Endodermal cell (in vitro differentiated cells): ENCODE data around the gene LAMTOR4. TPM values are rescaled to one million over a fixed set of nuclear protein-coding genes. Genes with fewer than 3 reads are reported as not detected.
"Not testable (repeated sequence)": the region's sequence is repeated elsewhere in the genome, so short reads cannot be mapped to it uniquely, and the experiment has no call there.

ENCODE experiments used
- DNase-seq: peaks from one replicate; pipeline ENCODE4 v3.0.0-alpha.2; 2017
- H3K27ac ChIP-seq: 2 replicates; pipeline ENCODE4 v1.5.1; 2013; ENCODE audit warnings: mild to moderate bottlenecking, low read depth, low read length, moderate library complexity
- H3K27me3 ChIP-seq: 2 replicates; pipeline ENCODE4 v1.6.1; 2013; ENCODE audit warnings: mild to moderate bottlenecking, low read length, moderate library complexity; ENCODE audit not compliant: insufficient read depth, control insufficient read depth, poor library complexity, severe bottlenecking
- H3K36me3 ChIP-seq: 2 replicates; pipeline ENCODE4 v1.7.0; 2013; ENCODE audit warnings: mild to moderate bottlenecking, low read length, moderate library complexity; ENCODE audit not compliant: control insufficient read depth, insufficient read depth
- H3K4me1 ChIP-seq: one replicate; pipeline ENCODE4 v1.7.0; 2013; ENCODE audit warnings: low read length; ENCODE audit not compliant: control insufficient read depth, insufficient read depth
- H3K4me3 ChIP-seq: 2 replicates; pipeline ENCODE4 v1.5.1; 2013; ENCODE audit warnings: mild to moderate bottlenecking, low read length, moderate library complexity
- H3K9ac ChIP-seq: 2 replicates; pipeline ENCODE4 v1.6.1; 2013; ENCODE audit warnings: mild to moderate bottlenecking, low read length, moderate library complexity; ENCODE audit not compliant: poor library complexity, severe bottlenecking; ENCODE audit errors: extremely low read depth
- H3K9me3 ChIP-seq: 2 replicates; pipeline ENCODE4 v1.6.1; 2013; ENCODE audit warnings: mild to moderate bottlenecking, low read length, moderate library complexity; ENCODE audit not compliant: control insufficient read depth
- H3K27ac Mint-ChIP-seq: 2 replicates; pipeline ENCODE4 v1.8.0; 2020; ENCODE audit warnings: mixed read lengths
- H3K27me3 Mint-ChIP-seq: 2 replicates; pipeline ENCODE4 v1.8.0; 2021; ENCODE audit warnings: mild to moderate bottlenecking, mixed read lengths; ENCODE audit not compliant: insufficient read depth
- H3K36me3 Mint-ChIP-seq: 2 replicates; pipeline ENCODE4 v1.8.0; 2020; ENCODE audit warnings: low read depth, mixed read lengths
- H3K4me1 Mint-ChIP-seq: 2 replicates; pipeline ENCODE4 v1.8.0; 2020; ENCODE audit warnings: mixed read lengths
- H3K4me3 Mint-ChIP-seq: 2 replicates; pipeline ENCODE4 v1.8.0; 2020; ENCODE audit warnings: mild to moderate bottlenecking, moderate library complexity, mixed read lengths
- H3K9me3 Mint-ChIP-seq: 2 replicates; pipeline ENCODE4 v1.8.0; 2020; ENCODE audit warnings: mild to moderate bottlenecking, mixed read lengths
- whole genome bisulfite sequencing, 2 experiments: methylation state at CpG; one replicate each; pipeline versions ENCODE4 v1.1.5 to v1.1.7; 2013; ENCODE audit warnings: missing lambda C conversion rate in 2 of 2, mixed read lengths in 1 of 2; ENCODE audit not compliant: insufficient coverage in 1 of 2, insufficient read length in 1 of 2; 5-methylcytosine and 5-hydroxymethylcytosine counted together
- total RNA-seq, 2 donors: library from RNA; stranded (reverse); fragmentation: NEBNext Ultra II Directional in 1 of 2; extraction: Animal tissue kit (Norgen Biotek cat#: 25700) in 1 of 2; gene quantifications; 2 replicates in 1 of 2; 3 replicates in 1 of 2; pipeline ENCODE4 v1.2.1, GENCODE V29; 2021
- TF ChIP-seq, protein P1 (sequence below): fragments of 200-600 bp; sonication (generic); conservative IDR thresholded peaks from 2 replicates; pipeline ENCODE4 v1.5.0; 2021; ENCODE audit warnings: antibody characterized with exemption, mild to moderate bottlenecking

LAMTOR4 gene
- total RNA-seq, 2 donors from 2014 or later = 155 to 188 TPM

DNA sequence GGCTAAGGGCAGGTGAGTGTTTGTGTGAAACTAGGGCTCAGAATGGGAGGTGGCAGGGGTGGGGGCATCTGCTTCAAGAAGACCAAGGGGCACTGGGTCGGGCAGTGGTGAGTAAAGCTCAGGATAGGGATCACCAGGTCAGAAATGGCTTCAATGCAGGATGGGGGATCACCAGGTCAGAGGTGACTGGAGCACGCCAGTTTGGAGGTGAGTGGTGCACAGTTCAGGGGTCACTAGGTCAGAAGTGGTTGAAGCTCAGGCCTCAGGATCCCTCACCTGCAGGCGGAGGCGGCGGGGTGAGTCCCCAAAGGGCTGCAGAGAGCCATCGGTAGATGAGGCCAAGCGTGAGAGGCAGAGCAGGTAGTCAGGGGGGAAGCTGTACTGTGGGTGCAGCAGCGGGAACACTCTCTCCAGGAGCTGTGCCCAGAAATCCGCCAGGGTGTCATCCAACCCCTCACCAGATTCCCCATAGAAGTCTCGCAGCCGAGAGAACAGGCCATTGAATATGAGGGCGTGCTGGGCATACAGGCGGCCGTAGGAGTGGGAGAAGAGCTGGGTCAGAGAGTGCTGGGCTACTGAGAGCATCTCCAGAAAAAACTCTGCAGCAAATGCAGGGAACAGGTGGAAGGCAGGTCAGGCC, 26.7 kb downstream of the LAMTOR4 start:
- 93 to 94% methylated on average over 10 to 14 of the region's 14 CpGs for WGBS, 2 experiments
- no peaks in the 10 kb centered on the region for H3K27me3 ChIP-seq
- no peaks in the 10 kb centered on the region for H3K4me1 ChIP-seq
- H3K27me3 Mint-ChIP-seq = peaks cover 39% of the 10 kb centered on the region
- no peaks in the 10 kb centered on the region for H3K9me3 ChIP-seq
- H3K9ac ChIP-seq = no peak overlapping the region
- no peak overlapping the region for H3K27ac ChIP-seq
- H3K27ac Mint-ChIP-seq = no peak overlapping the region
- TF ChIP-seq, protein P1, sequence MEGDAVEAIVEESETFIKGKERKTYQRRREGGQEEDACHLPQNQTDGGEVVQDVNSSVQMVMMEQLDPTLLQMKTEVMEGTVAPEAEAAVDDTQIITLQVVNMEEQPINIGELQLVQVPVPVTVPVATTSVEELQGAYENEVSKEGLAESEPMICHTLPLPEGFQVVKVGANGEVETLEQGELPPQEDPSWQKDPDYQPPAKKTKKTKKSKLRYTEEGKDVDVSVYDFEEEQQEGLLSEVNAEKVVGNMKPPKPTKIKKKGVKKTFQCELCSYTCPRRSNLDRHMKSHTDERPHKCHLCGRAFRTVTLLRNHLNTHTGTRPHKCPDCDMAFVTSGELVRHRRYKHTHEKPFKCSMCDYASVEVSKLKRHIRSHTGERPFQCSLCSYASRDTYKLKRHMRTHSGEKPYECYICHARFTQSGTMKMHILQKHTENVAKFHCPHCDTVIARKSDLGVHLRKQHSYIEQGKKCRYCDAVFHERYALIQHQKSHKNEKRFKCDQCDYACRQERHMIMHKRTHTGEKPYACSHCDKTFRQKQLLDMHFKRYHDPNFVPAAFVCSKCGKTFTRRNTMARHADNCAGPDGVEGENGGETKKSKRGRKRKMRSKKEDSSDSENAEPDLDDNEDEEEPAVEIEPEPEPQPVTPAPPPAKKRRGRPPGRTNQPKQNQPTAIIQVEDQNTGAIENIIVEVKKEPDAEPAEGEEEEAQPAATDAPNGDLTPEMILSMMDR = no peak
- H3K4me3 ChIP-seq = no peak overlapping the region
- peak overlapping the region; percentile 78 for H3K4me3 Mint-ChIP-seq
- no peaks in the 10 kb centered on the region for H3K36me3 ChIP-seq
- H3K36me3 Mint-ChIP-seq = peaks cover 20% of the 10 kb centered on the region
- no peaks in the 10 kb centered on the region for H3K9me3 Mint-ChIP-seq
- H3K4me1 Mint-ChIP-seq = peaks cover 17% of the 10 kb centered on the region
- DNase-seq = no peak

DNA sequence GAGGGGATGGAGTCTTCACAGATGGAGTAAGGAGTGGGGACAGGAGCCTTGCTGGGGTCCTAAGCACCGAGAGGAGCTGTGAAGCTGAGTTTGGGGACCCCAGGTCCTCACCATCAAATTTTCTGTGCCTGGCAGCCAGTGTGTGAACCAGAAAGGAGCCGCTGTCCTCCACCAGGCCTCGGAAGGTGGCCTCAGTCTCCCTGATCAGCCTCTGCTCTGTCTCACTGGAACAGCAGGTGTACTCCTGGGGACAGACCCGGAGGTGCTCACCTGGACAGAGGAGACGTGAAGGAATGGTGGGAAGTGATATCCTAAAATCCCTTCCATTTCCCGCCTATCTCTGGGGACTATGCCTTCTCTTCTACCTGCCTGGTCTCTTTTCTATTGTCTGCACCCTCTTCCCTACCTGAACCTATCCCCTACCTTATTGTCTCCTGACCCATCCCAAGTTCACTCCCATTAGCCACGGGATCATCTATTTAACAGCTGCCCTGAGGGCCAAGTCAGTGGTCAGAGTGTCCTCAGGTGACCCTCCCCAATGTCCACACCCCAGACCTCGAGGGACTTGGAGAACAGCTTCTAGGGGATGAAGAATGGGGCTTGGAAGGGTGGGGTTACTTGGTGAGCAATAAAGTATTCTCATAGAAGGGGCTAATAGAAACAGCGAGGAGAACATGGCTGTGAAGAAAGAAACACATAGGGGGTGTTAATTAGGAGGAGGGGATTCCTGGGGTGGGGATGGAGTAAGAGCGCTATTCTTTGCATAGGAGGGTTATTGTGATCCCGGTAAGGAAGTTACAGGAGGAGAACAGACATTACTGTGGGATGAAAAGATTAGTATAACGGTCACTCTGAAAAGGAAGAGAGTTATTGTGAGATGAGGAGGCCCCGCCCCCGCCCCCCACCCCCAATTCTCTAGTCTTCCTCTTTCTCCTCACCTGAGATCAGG, 27.7 kb downstream of the LAMTOR4 start:
- 43 to 54% methylated on average over 7 to 11 of the region's 14 CpGs for WGBS, 2 experiments
- Histone ChIP-seq H3K27ac (peak overlapping the region; percentile 88), H3K4me3 (peak overlapping the region; percentile 92), H3K9me3 (no peaks in the 10 kb centered on the region), H3K9ac (peak overlapping the region; percentile 51), H3K4me1 (no peaks in the 10 kb centered on the region), H3K36me3 (no peaks in the 10 kb centered on the region), H3K27me3 (no peaks in the 10 kb centered on the region)
- TF ChIP-seq, protein P1 = no peak
- DNase-seq = peak; percentile 46
- Mint-ChIP-seq H3K4me1 (peaks cover 11% of the 10 kb centered on the region), H3K27ac (peak overlapping the region; percentile 64), H3K4me3 (peak overlapping the region; percentile 78), H3K36me3 (peaks cover 20% of the 10 kb centered on the region), H3K27me3 (peaks cover 40% of the 10 kb centered on the region), H3K9me3 (no peaks in the 10 kb centered on the region)

DNA sequence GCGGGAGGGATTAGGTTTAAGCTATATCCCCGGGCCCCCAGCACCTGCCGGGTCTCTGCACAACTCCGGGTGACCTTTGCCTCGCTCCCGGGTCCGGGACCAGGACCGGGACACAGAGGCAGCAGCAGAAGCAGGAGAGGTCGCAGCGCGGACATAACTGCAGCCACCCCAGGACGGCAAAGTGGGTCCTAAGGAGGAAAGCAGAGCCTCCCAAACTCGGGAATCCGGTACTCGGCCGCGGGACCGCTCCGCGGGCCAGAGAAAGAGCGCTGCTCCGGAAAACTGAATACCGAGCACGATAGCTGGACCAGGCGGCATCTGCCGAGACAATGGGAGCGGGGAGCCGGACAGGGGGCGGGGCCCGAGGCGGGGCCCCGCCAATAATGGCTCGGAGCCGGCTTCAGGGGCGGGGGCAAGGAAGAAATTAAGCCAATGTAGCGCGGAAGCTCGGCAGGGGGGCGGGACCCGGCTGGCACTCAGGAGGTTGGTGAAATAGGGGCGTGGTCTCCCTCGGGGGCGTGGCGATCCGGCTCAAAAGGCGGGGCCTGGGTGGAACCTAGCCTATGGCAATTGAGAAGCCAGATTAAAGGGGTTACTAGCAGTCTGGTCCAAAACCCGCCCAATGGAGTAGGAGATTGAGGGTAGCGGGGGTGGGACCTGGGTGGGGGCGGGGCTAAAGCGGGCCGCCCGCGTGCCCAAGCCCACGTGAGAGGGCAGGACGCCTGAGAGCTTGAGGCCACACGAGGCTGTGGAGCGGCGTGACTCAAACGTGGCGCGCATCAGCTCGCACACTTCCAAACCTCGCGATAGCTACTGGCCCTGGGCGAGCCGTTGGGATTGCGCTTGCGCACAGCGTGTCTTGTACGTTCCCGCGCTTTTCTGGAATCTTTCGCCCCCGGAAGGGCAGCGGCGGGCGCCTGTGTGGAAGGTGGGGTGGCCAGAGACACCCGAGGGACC, 28.6 kb downstream of the LAMTOR4 start, which contains the start of the genes GPC2 and STAG3:
GPC2 (minus strand) TSS at position 337 of the 957 bp plus-strand sequence; CDS start at position 155, 182 bp downstream.
STAG3 (plus strand) TSS at position 874 of the 957 bp plus-strand sequence. CDS start 2,639 bp downstream, outside the sequence.
- peak; percentile 100 for DNase-seq
- Mint-ChIP-seq H3K36me3 (peaks cover 20% of the 10 kb centered on the region), H3K9me3 (no peaks in the 10 kb centered on the region), H3K27ac (peak within 1 kb of the TSS; percentile 64), H3K27me3 (peaks cover 44% of the 10 kb centered on the region), H3K4me3 (peak within 1 kb of the TSS; percentile 78), H3K4me1 (peaks cover 13% of the 10 kb centered on the region)
- Histone ChIP-seq H3K27ac (peak within 1 kb of the TSS; percentile 88), H3K27me3 (no peaks in the 10 kb centered on the region), H3K9me3 (no peaks in the 10 kb centered on the region), H3K36me3 (no peaks in the 10 kb centered on the region), H3K4me1 (no peaks in the 10 kb centered on the region), H3K9ac (peak within 1 kb of the TSS; percentile 51), H3K4me3 (peak within 1 kb of the TSS; percentile 92)
- WGBS, 2 experiments = 20 to 24% methylated on average over 55 to 78 of the region's 78 CpGs
- TF ChIP-seq, protein P1 = no peak

DNA sequence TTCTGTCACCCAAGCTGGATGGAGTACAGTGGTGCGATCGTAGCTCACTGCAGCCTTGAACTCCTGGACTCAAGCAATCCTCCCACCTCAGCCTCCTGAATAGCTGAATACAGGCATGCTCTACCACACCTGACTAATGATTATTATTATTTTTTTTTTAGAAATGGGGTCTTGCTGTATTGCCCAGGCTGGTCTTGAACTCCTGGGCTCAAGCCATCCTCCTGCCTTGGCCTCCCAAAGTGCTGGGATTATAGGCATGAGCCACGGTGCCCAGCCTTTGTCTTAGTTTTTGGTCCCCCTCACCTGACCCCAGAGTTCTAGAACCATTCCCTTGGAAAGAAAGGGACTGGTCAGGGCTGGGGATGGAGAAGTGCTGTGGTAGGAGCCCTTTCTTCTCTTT, 31.4 kb downstream of the LAMTOR4 start:
- not testable (repeated sequence) for H3K27me3 ChIP-seq, DNase-seq, H3K9ac ChIP-seq, H3K9me3 Mint-ChIP-seq, H3K4me3 ChIP-seq, H3K36me3 ChIP-seq, H3K4me1 ChIP-seq, H3K27ac Mint-ChIP-seq, H3K4me3 Mint-ChIP-seq, H3K9me3 ChIP-seq, H3K27ac ChIP-seq, H3K36me3 Mint-ChIP-seq
- 90 to 100% methylated on average over 2 to 3 of the region's 3 CpGs for WGBS, 2 experiments
- Mint-ChIP-seq H3K27me3 (peaks cover 46% of the 10 kb centered on the region), H3K4me1 (peaks cover 15% of the 10 kb centered on the region)
